ENCODE measurements around the gene CARD11.

GRCh38 chr7:3075441-3075840 is 31.8 kb upstream of the CARD11 start:
- TF ChIP-seq CTCF (IDR thresholded peaks at IDR 0.05) = no peak
- TF ChIP-seq POLR2A (IDR thresholded peaks at IDR 0.05) = no peak
